ENCODE measurements around the gene POLE3.
"Not testable (repeated sequence)": the region's sequence is repeated elsewhere in the genome, so short reads cannot be mapped to it uniquely, and the experiment has no call there.

DNA sequence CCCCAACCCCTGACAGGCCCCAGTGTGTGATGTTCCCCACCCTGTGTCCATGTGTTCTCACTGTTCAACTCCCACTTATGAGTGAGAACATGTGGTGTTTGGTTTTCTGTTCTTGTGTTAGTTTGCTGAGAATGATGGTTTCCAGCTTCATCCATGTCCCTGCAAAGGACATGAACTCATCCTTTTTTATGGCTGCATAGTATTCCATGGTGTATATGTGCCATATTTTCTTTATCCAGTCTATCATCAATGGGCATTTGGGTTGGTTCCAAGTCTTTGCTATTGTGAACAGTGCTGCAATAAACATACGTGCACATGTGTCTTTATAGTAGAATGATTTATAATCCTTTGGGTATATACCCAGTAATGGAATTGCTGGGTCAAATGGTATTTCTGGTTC lies 27.2 kb upstream of the POLE3 start:
- TF ChIP-seq POLR2A (IDR thresholded peaks at IDR 0.05; ENCODE audit: low read depth, low read length); TAF1 (IDR thresholded peaks at IDR 0.05; ENCODE audit: borderline replicate concordance, low read depth, low read length): not testable (repeated sequence)

All from GM12892 (cell line).